ENCODE results near the gene PLXNA4.

The PLXNA4 gene

DNA sequence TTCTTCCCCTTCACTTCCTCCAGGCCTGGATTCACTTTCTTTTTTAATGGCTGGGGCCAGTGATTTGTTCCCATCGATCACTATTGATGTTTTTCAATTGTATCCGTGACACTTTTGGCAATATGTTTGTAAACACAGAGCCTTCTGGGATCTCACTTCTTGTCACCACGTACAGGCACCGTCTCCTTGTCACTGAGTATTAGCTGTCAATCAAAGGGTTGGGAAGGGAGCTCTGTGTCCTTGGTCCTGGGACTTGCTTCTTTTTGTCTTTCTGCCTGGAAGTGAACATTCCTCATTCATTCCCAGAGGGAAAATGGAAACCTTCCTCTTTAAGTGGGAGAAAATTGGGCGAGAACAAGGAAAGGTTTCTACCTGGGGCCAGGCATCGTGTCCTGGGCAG, 157.4 kb downstream of the PLXNA4 start:
- no peak overlapping the region for H3K4me3 ChIP-seq (ENCODE audit: low read depth, low read length)
- no peak for TF ChIP-seq POLR2A (IDR thresholded peaks at IDR 0.05; ENCODE audit: extremely low read depth, insufficient read length)
- TF ChIP-seq, protein P1, sequence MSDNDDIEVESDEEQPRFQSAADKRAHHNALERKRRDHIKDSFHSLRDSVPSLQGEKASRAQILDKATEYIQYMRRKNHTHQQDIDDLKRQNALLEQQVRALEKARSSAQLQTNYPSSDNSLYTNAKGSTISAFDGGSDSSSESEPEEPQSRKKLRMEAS (IDR thresholded peaks at IDR 0.05; ENCODE audit: low read depth, low read length), result no peak
- TF ChIP-seq MYC (IDR thresholded peaks at IDR 0.05; ENCODE audit: low read depth, low read length), result no peak
- TF ChIP-seq, protein P2, sequence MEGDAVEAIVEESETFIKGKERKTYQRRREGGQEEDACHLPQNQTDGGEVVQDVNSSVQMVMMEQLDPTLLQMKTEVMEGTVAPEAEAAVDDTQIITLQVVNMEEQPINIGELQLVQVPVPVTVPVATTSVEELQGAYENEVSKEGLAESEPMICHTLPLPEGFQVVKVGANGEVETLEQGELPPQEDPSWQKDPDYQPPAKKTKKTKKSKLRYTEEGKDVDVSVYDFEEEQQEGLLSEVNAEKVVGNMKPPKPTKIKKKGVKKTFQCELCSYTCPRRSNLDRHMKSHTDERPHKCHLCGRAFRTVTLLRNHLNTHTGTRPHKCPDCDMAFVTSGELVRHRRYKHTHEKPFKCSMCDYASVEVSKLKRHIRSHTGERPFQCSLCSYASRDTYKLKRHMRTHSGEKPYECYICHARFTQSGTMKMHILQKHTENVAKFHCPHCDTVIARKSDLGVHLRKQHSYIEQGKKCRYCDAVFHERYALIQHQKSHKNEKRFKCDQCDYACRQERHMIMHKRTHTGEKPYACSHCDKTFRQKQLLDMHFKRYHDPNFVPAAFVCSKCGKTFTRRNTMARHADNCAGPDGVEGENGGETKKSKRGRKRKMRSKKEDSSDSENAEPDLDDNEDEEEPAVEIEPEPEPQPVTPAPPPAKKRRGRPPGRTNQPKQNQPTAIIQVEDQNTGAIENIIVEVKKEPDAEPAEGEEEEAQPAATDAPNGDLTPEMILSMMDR (IDR thresholded peaks at IDR 0.05; ENCODE audit: low read depth, low read length), result no peak
- DNase-seq (ENCODE audit: low read depth), result no peak

DNA sequence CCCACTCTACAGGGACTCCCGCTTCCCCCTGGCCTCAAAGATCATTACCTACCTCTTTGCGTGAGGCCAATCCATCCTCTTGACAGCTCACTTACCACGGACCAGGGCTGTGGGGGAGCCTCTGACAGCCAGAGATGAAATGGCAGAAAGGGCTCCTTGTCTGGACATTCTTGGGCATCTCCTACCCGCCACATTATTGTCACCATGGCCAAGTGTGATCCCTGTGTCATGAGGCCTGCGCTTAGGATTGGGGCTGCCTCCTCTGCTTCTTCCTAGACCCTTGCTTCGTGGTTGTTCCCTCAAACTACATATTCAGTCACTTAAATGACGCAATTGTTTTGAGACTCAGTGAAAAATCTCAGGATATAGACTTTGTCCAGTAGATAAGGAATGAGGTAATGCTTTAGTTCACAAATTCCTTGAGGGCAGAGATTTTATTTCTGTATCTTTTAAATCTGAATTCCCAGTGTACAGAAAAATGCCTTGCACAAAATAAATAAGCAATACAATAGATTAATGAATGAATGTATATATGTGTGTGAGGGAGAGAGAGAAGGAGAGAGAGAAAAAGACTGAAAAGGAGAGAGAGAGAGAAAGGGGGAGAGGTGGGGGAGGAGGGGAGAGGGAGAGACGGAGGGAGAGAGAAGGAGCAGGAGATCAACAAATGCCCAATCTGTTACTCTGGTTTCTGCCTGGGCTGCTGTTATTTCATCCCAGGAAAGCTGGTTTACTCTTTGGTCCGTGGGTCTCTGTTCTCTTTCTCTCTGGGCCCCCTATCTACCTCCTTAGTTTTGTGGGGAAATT, 159.0 kb downstream of the PLXNA4 start:
- TF ChIP-seq, protein P1 (IDR thresholded peaks at IDR 0.05; ENCODE audit: low read depth, low read length), result no peak
- TF ChIP-seq MYC (IDR thresholded peaks at IDR 0.05; ENCODE audit: low read depth, low read length) (no peak), POLR2A (IDR thresholded peaks at IDR 0.05; ENCODE audit: extremely low read depth, insufficient read length) (no peak)
- TF ChIP-seq, protein P2 (IDR thresholded peaks at IDR 0.05; ENCODE audit: low read depth, low read length), result no peak
- H3K4me3 ChIP-seq (ENCODE audit: low read depth, low read length), result no peak overlapping the region
- DNase-seq (ENCODE audit: low read depth), result no peak

DNA sequence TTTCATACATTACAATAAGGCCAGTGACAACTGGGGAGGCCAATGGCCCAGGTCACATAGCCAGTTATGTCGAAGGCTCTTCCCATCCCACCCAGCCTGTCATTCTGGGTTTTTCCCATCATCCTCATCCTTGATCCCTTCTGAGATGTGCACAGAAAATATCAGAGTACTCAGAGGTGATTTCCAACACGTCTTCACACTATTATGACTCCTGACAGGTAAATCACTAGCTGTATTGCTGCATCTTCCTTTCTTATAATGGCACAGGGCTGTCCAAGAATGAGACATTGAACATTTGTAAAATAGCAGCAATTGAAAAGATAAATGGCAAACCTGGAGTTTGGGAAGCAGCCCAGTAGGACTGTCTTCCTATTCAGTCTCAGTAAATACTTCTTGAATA, 159.9 kb downstream of the PLXNA4 start:
- no peak overlapping the region for H3K4me3 ChIP-seq (ENCODE audit: low read depth, low read length)
- no peak for DNase-seq (ENCODE audit: low read depth)
- no peak for TF ChIP-seq POLR2A (IDR thresholded peaks at IDR 0.05; ENCODE audit: extremely low read depth, insufficient read length)
- no peak for TF ChIP-seq MYC (IDR thresholded peaks at IDR 0.05; ENCODE audit: low read depth, low read length)
- TF ChIP-seq, protein P2 (IDR thresholded peaks at IDR 0.05; ENCODE audit: low read depth, low read length), result no peak
- TF ChIP-seq, protein P1 (IDR thresholded peaks at IDR 0.05; ENCODE audit: low read depth, low read length), result no peak

DNA sequence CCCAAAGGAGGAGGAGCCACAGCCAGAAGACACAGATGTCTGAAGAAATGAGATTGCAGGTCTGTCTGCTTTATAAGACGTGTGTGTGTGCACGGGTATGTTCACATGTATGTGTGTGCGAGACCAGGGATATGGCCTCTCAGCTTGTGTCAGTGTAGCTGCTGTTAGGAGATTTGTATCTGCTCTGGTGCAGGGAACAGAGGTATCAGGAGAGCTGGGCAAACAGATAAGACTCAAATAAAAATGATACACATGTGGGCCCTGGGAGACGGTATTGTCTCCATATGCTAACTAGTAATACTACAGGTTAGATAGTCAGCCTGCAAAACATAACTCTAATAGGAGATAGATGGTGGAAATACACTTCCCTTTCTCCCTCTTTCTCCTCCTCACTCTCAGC, 161.0 kb downstream of the PLXNA4 start:
- H3K4me3 ChIP-seq (ENCODE audit: low read depth, low read length), result no peak overlapping the region
- DNase-seq (ENCODE audit: low read depth), result no peak
- TF ChIP-seq, protein P1 (IDR thresholded peaks at IDR 0.05; ENCODE audit: low read depth, low read length), result no peak
- no peak for TF ChIP-seq MYC (IDR thresholded peaks at IDR 0.05; ENCODE audit: low read depth, low read length)
- TF ChIP-seq, protein P2 (IDR thresholded peaks at IDR 0.05; ENCODE audit: low read depth, low read length), result no peak
- TF ChIP-seq POLR2A (IDR thresholded peaks at IDR 0.05; ENCODE audit: extremely low read depth, insufficient read length), result no peak

DNA sequence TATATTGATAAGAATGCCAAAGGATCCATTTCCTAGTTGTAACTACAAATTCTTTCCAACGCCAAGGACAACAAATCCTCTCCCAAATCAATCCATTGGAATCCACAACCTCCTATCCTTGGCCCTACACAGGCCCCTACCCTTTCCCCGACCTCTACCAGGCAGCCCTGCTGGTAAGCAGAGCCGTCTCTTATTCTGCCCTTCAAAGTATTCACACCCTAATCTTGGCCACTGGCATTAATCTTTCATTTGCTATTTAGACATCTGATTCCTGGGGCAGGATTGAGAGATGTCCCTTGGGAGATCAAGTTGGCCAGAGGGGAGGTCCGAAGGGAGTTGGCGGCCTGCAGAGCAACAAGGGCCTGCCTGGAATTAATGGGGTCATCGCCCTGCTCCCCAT, 161.4 kb downstream of the PLXNA4 start:
- H3K4me3 ChIP-seq (ENCODE audit: low read depth, low read length), result no peak overlapping the region
- no peak for DNase-seq (ENCODE audit: low read depth)
- TF ChIP-seq MYC (IDR thresholded peaks at IDR 0.05; ENCODE audit: low read depth, low read length), result no peak
- TF ChIP-seq POLR2A (IDR thresholded peaks at IDR 0.05; ENCODE audit: extremely low read depth, insufficient read length), result no peak

DNA sequence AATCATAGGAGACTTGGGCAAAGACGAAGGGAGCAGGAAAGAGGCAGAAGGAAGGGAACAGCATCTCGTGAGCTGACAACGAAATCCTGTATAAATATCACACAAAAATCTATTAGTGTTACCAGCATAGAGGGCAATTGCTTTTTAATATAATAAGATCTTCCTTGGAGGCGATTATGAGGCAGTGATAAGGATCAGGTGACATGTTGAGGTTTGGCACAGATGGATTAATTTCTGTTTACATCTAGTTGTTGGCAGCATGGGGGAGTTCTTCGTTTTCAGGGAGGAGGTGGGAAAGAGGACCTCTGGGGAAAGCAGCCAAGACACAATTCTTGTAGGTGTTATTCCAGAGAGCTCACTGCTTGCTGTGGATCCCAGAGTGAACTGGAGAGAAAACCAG, 163.8 kb downstream of the PLXNA4 start:
- H3K4me3 ChIP-seq (ENCODE audit: low read depth, low read length), result no peak overlapping the region
- TF ChIP-seq, protein P2 (IDR thresholded peaks at IDR 0.05; ENCODE audit: low read depth, low read length), result no peak
- TF ChIP-seq POLR2A (IDR thresholded peaks at IDR 0.05; ENCODE audit: extremely low read depth, insufficient read length), result no peak
- TF ChIP-seq MYC (IDR thresholded peaks at IDR 0.05; ENCODE audit: low read depth, low read length), result no peak
- TF ChIP-seq, protein P1 (IDR thresholded peaks at IDR 0.05; ENCODE audit: low read depth, low read length), result no peak
- no peak for DNase-seq (ENCODE audit: low read depth)
